Retina (tissue), 1 donor: ENCODE results near the gene SLC2A13.

Source experiments
- DNase-seq: peaks from one replicate; pipeline ENCODE4 v3.0.0-alpha.2; 2016

The SLC2A13 gene

DNA sequence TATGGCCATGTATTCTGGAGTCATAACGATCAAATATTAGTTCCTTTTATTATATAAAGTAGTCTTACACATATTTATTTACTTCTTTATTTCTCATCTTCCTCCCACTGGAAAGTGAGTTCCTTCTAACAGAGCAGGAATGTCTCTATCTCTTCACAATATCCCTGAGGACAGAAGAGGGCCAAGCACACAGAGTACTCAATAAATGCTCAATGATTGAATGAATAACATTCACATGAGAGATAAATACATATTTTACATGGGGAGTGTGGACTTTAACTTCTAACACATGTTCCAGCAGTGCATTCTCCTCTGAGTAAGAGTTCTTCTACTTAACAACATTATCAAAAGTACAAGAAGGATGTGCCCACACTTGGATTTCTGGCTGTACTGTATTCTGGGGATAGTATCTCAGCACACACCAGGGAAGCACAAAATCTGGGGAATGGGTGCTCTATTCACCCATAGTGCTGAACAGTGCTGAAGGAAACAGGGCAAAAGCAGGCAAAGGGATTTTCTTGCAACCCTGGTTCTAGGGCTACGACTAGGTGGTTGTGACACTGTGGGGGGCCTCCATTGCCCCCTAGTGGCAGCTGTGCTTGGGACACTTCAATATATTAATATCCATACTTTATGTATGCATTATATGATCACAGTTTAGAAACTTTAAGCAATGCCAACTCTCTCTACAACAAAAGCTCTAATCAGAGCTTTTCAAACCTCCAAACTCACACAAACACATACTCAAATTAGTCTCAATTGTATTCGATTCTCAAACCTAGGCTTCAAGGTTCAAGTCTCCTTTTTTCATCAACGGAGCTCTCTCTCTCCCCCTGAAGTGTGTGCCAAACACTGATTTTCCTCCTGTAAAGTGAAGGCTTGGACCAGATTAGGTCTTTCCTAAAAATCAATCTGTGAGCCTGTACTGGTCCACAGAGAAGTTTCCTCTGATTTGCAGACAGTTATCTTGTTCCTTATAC, 115.5 kb downstream of the SLC2A13 start:
- DNase-seq, result peak; percentile 29

DNA sequence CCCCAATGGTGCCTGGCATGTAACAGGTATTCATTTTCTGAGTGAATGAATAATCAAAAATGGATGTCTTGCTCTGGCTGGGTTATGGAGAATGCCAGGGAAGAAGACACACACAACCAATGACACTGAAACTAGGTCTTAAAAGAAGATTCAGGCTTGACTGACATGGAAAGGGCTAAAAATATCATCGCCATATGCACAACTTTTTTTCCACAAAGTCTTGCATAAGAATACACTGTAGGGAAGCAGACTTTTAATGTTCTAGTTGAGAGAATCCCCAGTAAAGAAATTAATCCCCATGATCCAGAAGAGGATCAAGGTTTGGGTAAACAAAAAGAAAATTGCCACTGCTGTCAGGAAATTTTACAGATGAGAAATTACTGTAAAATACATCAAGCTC, 116.4 kb downstream of the SLC2A13 start:
- DNase-seq, result no peak

DNA sequence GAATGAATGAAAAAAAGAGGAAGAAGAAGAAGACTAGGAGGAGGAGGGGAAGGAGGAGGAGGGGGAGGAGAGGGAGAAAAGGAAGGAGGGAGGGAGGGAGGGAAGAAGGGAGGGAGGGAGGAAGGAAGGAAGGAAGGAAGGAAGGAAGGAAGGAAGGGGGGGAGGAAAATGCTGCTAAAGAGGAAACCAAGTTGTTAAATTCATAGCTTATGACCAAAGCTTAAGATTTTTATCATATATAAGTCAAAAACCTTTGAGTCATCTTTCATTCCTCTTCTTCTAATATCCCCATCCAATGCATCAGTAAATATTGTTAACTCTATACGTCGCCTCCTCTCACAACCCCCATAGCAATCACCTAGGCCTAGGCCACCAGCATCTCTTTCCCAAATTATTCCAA, 117.3 kb downstream of the SLC2A13 start:
- DNase-seq, result no peak

DNA sequence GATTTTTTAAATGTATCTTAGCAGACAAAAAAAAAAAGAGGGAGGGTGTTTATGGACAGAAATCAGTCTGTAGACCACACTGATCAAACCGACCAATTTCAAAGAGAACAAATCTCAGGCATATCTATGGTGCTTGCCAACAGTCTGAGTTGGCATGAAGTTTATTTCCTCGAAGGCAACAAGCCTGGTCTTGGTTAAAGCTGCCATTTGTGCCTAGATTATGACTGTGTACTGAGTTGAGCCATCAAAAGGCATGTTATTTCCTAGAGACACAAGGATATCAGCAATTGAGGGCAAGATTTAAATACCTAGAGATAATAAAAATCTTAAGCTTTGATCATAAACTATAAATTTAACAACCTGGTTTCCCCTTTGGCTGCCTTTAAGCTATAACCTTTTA, 119.2 kb downstream of the SLC2A13 start:
- DNase-seq, result no peak

DNA sequence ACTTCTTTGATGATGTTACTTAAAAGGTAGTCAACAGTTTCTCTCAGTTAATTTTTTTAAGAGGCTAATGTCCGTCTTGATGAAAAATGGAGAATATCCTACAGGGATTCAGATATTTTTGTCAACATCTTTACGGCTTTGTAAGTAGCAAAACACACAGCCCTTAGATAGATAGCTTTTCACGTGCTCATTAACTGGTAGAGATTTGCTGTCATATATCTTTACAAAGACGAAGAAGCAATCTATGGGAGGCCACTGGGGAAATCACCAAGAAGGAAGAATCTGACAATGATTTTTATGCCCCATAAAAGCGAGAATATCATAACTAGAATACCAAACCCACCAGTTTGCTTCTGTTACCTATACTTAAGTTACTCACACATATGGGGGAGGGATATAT, 121.2 kb downstream of the SLC2A13 start:
- no peak for DNase-seq

DNA sequence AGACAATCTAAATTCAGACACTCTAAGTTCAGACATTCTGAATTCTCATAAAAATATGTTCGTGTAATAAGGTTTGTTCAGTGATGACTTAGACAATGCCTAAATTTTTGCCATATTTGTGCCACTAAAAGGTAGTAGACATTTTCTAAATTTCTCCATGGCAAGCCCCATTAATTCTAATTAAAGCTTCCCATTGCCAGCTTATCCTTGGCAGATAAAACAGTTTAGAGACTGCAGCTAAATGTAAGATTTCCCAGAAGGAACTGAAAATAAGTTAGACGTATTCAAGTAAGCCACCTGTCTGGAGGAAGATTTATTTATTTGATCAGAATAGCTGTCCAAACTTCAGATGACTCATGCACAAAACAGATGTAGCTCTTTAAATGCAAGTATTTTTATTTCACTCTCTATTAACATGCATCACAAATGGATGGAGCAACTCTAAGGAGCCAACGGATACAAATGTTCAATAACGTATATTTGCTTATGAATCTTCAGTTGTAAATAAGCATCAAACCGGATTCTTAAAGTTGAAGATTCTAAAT, 130.4 kb downstream of the SLC2A13 start:
- no peak for DNase-seq

DNA sequence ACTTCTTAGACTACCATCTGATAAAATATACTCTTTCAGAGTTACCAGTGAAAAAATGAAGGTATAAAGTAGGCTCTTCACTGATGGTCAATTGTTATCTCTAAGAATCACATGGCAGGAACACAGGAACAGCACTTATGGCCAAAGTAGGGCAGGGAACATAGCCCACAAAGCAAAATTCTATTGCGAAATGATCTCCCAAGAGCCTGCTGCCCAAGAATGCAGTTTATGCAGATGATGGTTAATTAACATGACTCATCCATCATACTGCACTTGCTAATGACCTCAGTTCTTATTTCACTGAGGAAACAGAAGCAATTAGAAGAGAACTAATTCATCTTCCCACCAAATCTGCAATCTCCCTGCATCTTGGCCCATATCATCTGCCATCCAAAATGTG, 133.8 kb downstream of the SLC2A13 start:
- DNase-seq, result no peak

DNA sequence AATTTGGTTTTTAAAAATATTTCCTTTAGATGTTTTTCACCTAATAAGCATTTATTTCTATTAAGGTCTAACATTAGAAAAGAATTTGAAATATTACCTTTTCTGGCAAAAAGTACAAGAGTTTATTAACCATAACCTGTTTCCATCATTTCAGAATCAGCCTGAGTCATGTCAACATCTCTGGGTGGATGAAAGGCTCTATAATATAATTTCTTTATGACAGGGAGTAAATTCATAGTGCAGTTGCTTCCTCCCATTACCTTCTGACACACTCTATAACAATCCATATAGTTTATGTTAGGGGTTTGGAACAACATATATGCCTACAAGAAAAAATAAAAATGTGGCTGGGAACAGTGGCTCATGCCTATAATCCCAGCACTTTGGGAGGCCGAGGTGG, 134.5 kb downstream of the SLC2A13 start:
- no peak for DNase-seq

DNA sequence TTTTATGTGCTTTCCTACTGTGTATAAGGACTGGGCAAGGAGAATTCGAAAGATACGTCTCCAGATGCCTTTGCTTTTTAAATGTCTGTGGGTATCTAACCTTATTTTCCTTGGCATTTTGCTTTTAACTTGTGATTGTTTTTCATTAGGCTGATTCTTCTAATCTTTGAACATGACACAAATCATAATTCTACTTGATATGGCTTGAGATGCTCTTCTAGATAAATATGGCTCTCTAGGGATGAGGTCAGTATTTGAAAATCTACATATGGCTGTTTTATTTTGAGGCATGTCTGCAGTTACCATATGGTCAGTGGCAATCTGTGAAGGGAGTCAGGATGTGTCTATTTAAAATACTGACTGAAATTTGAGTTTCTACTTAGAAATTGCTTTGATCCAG, 139.2 kb downstream of the SLC2A13 start:
- no peak for DNase-seq

DNA sequence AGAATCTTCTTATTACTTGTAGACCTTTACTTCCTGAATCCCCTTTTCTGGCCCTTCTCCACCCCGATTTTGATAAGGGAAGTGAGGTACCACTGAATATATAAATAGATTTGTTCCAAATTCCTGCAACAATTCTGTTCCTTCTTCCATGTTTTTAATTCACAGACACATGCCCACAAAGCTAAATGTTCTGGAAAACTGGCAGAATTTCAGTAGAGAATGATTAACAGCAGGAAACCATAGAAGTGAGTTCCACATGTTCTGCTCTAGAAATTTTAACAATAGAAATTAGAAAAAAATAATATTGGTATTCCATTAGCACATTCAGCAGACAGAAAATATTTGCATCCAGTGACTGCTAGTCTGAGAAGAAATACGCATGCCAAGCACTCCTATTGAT, 139.6 kb downstream of the SLC2A13 start:
- no peak for DNase-seq

DNA sequence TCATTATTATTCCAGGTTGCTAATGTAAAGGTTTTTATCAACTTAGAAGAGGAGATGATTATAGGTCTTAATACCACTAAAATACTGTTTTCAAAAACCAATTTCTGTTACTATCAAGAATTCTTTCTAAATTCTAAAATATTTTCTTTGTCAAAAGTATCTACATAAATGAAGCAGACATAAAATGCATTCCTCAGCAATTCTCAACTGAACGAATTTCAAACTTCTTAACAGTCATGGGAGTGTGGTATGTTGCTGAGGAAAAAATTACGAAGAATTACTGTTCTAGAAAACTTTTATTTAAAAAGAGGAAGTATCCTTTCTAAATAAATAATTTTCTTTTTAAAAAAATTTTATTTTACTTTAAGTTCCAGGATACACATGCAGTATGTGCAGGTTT, 146.4 kb downstream of the SLC2A13 start:
- no peak for DNase-seq

DNA sequence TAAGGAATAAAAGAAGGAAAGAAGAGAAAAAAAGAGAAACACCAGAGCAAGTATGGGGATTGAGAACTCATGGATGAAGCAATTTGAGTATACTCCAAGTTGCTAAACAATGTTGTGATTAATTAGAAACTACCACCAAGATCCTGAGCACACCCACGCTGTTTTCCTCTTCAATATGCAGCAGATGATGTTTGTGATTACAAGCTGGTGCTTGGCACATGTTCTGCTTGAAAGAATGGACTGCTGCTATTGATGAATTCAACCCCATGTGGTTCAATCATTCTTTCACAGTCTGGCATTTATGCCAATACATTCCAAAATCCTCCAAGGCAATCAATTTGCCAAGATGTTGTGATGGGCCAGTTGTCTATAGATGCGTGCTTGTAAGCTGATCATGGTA, 146.8 kb downstream of the SLC2A13 start:
- DNase-seq, result no peak

DNA sequence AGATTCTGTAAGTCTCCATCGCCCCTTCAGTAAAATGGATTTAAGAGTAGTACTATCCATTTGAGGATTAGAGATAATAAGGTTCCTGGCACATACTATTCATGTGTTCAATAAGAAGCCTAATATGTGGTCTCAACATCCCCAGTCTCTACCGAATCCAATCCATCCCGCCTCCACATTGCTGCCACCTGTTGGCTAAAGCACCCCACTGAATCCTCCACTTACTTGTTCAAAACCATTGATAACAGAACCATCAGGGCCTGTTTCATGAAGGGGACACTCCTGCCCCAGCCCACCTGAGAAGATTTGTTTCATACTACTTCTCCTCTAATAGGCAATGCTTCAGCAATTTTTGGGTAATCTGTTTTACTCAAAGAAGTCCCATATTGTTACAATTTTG, 147.5 kb downstream of the SLC2A13 start:
- no peak for DNase-seq

DNA sequence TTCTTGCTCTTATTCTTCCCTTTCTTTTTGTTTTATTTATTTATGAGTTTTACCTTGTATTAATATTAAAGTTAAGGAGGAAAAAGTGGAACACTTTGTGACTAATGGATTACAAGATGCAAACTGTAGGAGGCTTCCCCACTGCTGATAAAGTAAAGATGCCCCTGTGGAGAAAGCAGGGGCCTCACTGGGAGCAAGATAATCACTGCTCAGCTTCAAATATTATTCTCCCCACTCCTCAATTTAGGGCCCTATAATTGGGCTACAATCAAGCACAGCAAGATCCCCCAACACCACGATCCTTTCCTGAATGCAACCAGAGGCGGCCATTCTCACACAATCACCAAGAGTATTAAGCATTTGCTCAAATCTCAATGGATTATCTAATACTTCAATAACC, 149.2 kb downstream of the SLC2A13 start:
- no peak for DNase-seq

DNA sequence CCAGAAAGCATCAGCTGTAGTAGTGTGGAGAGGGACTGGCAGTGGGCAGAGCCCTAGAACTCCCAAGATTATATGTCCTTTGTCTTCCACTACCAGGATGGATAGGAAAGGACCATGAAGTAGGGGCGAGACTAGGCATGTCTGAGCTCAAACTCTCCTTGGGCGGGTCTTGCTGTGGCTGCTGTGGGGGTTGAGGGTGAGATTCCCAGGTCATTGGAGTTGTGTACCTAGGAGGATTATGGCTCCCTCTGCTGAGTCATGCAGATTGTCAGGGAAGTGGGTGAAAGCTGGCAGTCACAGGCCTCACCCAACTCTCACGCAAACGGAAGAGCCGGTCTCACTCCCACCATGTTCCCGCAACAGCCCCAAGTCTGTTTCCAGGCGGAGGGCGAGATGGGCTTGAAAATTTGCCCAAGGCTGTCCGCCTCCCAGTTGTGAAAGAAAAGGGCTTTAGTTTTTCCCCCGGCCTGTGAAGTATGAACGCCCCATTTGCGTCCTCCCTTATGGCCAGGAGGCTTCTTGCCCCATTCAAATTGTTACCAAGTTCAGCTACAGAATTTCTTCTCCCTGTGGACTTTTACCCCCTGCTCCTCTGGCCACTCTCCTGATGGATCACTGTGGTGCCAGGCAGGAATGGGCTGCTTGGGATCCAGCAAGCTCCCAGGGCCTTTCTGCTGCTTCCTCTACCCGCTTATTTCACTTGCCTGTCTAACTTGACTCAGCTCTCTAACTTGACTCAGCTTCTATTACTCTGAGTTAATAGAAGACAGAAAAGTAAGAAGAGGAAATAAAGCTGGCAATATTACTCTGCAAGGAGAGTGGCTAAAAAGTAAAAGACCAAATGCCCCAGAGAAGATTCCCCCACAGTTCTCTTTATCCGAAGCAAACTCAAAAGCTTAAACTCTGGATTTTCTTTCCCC, 159.3 kb downstream of the SLC2A13 start:
- no peak for DNase-seq

DNA sequence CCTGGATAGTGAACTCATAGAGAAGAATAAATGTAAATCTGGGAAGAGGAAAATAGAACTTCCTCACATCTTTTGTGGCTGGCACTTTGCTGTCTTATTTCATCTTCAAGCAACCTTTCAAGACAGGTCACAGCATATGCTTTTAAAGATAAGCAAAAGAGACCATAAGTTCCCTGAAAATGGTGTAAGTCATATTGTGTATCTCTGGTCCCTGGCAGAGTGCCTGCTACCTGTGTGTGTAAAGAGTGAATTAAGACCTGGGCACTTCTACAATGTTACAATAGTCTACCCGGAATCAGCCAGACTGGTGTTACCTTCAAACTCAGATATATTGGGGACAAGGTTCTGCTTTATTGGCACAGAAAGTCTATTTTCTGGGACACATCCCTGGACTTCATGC, 168.8 kb downstream of the SLC2A13 start:
- DNase-seq, result no peak

DNA sequence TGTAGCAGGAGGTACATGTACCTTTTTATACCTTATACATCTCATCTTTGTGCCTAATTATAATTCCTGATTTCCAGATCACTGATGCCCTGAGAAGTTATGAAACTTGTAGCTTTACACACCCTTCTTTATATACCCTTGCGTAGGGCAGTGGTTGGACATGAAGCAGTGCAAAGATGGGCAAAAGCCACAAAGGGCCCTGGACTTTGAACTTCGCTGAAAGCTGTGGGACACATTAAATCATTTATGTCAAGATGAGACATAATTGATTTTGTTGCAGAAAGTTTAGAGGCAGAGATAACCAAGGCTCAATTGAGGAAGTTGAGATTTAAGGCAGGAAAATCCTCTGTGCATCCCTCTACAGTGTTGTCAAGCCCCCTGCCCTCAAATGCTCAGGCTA, 170.0 kb downstream of the SLC2A13 start:
- no peak for DNase-seq

DNA sequence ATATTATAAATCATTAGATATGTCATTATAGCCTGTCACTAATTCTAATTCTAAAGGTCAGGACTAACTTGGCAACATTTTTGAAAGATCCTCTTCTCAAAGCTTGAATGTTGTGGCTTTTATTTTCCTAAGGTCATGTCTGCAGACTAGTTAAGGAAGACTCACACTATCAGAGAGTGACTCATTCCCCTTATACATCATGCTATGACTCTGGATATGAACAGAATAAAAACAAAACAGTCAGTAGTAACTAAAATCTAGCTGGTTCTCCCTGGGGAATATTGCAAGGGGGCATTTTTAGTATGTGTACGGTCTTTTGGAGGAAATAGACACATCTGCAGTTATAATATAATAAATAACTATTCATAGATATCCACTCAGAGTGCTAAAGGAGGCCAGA, 170.6 kb downstream of the SLC2A13 start:
- DNase-seq, result no peak

DNA sequence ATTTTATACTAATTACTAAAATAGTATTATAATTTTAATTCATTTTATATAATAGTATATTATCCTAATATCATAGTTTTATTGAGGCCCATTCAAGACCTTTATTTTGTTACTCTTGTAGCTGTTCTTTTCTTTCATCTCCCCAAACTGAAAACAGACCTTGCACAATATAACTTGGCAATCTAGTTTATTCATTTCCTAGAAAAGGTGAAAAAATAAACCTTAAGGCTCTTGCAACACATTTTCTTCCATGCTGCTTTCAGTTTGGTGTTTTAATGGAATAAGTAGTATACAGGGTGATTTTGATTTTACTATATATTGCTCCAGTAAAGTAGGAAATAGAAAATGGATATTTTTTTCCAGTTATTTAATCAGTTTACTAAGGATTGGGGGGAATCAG, 174.0 kb downstream of the SLC2A13 start:
- no peak for DNase-seq

DNA sequence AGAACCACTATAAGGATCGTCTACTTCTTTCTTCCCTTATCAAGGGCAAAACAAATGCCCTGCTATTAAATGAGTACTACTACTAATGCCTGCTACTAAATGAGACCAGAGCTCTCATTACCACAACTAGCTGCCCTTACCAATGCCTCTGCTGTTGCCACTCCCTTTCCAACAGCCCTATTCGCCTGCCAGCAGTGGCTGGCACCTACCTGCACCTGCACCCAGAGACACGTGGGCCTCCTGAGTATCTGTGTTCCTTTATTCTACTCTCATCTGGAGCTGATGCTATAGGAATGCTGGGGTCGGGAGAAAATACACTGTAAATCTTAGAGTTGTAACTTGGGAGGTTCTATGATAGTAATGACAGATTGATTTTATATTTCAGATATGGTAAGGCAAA, 174.7 kb downstream of the SLC2A13 start:
- DNase-seq, result no peak

DNA sequence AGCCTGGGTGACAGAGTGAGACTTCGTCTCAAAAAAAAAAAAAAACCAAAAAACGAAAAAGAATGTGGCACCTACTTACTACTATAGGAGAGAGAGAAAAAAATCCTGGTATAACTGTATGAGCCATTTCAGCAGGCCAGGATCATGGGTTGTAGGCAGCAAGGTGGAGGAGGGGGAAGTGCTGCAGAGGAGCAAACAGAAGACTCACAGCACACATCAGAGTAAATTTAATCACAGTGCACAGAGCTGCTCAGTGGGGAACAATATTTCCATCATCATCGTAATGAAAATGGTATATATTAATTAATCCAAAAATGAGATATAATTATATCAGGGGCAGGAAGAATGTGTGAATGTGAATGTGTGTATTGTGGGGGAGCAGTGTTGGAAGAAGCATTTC, 175.8 kb downstream of the SLC2A13 start:
- DNase-seq, result no peak

DNA sequence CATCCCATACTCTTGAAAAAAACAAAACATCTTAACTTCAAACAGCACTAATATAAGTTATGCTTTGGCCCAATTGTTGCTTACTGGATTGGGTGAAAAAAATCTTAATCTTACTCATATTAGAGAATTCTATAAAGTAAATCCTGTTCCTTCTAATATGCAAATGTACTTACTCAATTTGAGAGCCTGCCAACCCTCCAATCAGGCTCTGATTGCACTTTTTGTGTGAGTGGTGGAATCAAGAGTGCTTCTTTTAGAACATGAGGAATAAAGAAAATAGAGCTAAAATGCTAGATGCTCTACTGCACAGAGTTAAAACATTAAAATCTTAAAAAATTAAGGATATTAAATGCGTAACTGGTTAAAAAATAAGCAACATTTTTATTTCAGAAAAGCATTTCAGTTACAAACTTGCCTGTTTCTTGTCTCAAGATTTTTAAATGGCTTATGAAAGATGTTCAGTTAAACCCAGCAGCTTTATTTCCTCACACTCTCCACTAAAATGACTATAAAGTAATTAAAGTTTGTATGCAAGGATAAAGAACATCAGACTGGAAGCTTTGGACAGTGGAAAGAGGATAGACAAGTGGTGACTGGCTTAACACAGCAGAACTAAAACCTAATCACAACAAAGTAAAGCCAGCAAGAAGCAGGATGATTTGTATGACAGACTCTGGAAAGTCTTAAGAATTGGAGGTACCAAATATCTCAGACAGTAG, 177.5 kb downstream of the SLC2A13 start:
- DNase-seq, result no peak

DNA sequence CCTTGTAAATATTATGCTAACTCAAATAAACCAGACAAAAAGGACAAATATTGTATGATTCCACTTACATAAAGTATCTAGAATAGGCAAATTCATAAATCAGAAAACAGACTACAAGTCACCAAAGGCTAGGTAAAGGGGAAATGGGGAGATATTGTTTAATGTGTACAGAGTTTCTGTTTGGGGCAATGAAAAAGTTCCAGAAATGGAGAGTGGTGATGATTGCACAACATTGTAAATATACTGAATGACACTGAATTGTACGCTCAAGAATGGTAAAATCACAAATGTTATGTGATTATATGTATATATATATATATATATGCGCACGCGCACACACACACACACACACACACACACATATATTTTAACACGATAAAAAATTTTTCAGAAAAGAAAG, 182.5 kb downstream of the SLC2A13 start:
- no peak for DNase-seq
